ENCODE results near the gene CD109. TPM values are rescaled to one million over a fixed set of nuclear protein-coding genes. Genes with fewer than 3 reads are reported as not detected.

The CD109 gene
- total and polyA plus RNA-seq, 2 of the 8 experiments (the other 6 are each of a cell fraction or from before 2014, with no cell fraction given): 1.4 to 5.3 TPM

- no peak for TF ChIP-seq CHD7 (IDR thresholded peaks at IDR 0.05; ENCODE audit: insufficient replicate concordance, low read length)
- no peak for TF ChIP-seq BRCA1 (IDR thresholded peaks at IDR 0.05; ENCODE audit: low read depth, low read length)
- no peak for TF ChIP-seq RBBP5 (IDR thresholded peaks at IDR 0.05; ENCODE audit: borderline replicate concordance, low read depth, low read length)
- TF ChIP-seq EZH2 (IDR thresholded peaks at IDR 0.05; ENCODE audit: low read depth, low read length, severe bottlenecking): no peak
Observed at GRCh38 chr6:73858376-73858775, 162.4 kb downstream of the CD109 start (continued).

All from H1 (cell line).